HG02840 (cell line): ENCODE data around the gene PATL1.

ENCODE experiments used
- ATAC-seq: cut with Tn5 transposase; IDR thresholded peaks from one replicate; pipeline ENCODE4 v1.9.1; 2021; ENCODE audit warnings: mild to moderate bottlenecking, moderate library complexity, moderate number of reproducible peaks; ENCODE audit not compliant: unreplicated experiment, low FRiP score

PATL1 gene

DNA sequence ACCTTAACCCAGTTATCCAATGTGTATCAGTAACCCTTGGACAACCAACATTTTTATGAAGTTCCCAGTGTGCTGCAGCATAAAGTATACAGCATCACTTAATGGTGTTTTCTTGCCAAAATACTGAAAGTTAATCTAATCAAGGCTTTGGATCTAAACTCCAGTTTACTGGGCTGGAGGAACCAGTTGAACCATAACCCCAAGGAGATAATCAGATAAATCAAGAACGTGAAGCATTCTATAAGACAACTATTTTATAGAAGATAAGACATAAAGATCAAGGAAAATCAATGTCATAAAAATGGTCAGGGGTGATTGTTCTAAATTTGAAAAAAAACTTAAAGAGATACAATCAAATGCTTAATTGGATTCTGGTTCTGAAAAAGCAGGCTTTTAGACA, 51.0 kb downstream of the PATL1 start:
- ATAC-seq: no peak

DNA sequence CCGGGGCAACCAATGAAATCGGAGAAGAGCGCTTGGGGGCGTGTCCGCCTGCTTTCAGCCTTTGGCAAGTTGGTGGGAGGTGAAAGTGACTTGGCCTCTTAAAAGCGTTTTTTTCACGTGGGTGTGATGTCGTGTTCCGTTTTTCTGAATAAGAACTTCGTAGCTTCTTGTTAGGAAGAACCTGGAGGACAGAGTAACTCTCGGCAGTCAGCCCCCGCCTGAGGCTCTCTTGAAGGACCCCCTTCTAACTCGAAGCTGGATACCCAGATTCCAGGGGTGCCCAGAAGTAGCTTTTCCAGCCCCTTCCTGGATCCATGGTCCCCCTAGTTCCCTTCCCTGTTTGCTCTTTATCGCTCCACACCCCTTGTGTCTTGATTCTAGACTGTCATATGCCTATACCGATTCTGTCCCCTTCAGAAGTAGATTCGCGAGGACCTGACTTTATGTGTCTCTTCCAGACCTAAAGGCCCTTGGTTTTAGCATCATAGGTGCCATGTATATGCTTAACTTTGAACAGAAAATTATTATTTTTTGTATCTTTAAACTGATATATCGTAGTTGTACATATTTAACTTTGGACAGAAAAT, 52.3 kb downstream of the PATL1 start:
- no peak for ATAC-seq

DNA sequence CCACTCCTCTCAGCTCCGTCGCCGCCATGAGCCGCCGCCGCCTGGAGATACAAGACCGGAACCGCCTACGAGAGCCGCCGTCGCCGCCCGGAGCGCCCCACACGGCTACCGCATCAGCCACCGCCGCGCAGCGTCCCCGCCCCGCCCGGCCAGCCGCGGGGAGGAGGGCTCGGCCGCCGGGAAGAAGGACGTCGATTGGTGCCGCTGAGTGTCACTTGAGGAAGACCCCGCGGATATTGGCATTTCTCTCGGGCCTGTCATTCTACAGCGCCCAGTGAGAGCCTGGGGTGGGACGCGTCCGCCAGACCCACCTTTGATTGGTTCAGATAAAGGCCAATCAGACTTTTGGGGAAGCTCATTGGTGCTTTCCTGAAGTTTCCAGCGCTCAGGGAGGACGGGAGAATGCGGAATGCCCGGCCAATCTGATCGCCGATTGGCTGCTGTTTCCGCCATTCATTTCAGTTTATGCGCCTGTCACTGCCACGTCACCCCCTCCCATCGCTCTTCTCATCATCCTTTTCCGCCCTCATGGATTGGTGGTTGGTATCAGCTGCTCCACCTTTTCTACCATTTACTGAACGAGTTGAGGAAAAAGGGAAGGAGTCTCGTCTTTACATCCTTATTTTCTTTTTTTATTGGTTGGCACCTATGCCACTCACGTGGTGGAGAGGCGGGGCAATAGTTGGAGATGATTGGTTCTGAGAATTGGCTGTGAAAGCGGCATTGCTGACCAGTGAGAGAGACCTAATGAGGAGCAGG, 53.0 kb downstream of the PATL1 start, which contains the start of gene OSBP:
OSBP (minus strand) TSS at position 138 of the 759 bp plus-strand sequence; CDS start at position 28, 110 bp downstream.
- peak; percentile 82 for ATAC-seq

DNA sequence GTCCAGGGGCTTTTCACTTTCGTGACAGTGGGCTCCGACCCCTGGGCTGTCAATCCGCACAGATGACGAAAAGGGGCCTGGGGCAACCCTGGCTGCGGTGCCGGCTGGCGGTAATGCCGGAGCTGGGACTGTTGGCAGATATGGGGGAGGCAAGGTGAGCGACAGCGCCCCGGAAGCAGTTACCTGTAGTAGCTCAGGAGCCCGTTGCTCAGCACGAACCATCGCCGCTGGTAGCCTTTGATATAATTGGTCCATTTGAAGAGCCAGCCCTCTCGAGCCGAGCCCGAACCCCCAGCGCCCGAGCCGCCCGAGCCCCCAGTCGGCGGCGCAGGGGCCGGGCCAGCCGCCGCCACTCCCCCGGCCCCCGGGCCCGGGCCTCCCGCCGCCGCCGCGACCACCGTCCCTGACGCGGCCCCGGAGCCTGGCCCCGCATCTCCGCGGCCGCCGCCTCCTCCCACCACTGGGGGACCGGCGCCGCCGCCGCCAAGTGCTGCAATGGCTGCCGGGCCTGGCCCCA, 53.7 kb downstream of the PATL1 start:
- ATAC-seq: peak; percentile 14

DNA sequence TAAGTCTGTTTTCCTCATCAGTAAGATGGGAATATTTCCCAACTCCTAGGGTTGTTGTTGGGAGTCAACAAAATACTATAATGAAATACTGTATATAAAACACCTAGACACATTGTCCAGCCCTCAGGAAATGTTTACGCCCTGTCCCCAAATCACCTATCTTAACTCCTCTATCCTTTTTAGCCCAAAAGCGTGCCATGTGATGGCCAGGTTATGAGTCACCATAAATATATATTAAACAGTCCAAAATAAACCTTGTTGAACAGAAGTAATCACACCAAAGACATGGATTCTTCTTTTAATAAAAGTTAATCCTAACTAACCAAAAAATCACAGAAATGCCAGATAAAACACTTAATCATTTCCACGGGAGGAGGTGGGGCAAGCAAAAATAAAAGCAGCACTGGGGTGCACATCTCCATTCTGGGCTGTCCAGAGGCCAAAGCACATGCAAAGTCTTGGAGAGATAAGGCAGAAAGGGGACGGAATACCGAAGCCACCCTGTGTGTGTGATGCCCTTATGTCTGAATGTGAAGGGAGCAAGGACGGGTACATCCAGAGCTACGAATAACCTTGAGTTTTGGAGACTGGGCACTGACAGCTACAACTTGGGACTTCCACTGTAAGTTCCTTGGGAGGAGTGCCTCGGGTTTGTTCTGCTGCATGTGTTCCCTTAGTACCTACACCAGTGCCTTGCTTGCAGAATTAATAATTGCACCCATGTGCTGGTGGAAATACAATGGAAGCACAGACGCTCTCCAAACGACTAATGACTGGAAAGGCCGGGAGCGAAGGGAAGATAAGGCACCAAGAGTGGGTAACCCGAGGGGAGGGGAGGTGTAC, 54.3 kb downstream of the PATL1 start:
- ATAC-seq: no peak

DNA sequence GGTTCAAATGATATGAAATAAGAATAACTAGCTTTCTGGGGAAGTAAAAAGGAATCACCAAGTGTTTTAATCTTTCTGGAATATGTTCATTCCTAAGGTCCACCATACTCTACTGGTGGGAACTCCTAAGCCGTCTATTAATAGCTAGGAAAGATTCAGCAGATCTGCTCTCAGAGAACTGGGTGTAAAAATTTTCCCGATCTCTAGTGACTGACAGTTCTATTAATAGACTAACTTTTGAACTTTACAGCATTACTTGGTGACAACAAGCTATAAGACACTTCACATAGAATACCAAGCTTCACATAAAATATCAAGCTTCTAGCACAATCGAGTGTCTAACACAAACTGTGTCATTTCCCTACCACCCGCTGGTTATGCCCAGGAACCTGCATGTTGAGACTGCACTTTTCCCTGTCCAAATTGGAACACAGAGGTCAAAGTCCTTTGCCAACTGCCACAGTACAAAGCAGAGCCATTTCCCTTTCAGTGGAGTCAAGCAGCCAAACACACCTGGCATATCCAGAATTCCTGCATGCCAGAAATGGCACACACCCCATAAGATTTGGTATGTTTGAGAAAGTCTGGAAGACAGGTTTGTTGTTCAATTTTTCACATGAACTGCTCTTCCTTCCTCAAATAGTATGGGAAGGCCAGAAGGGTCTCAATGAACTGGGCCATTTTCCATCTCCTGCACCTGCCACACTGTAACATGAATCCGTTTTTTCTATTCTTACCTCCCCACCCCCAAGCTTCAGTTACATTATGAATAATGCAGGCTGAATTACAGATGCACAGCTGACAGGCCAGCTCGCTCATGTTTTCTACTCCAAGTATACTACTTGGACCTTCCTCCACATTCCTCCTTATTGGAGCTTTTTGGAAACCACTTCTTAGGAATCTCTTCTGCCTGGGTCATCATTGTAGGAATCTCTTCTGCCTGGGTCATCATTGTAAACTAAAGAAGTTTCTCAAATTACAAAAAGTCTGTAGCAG, 57.0 kb downstream of the PATL1 start:
- ATAC-seq: no peak

DNA sequence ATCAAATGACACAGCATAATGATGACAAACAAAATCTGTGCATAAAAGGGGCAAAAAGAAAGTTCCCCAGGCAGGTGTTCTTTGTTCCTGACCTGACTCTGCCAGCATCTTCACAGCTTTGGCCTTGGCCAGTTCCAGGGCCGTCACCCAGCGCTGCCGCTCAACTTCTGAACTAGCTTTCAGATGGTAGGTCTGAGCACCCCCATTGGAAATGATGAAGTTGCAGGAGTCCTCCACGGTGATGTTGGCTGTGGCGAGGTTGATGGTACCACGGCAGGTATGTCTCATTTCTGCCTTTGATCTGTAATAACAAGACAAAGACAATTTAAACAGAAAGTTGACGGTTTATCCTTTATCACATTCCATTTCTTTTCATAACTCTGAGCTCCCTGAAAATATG, 58.5 kb downstream of the PATL1 start:
- no peak for ATAC-seq

DNA sequence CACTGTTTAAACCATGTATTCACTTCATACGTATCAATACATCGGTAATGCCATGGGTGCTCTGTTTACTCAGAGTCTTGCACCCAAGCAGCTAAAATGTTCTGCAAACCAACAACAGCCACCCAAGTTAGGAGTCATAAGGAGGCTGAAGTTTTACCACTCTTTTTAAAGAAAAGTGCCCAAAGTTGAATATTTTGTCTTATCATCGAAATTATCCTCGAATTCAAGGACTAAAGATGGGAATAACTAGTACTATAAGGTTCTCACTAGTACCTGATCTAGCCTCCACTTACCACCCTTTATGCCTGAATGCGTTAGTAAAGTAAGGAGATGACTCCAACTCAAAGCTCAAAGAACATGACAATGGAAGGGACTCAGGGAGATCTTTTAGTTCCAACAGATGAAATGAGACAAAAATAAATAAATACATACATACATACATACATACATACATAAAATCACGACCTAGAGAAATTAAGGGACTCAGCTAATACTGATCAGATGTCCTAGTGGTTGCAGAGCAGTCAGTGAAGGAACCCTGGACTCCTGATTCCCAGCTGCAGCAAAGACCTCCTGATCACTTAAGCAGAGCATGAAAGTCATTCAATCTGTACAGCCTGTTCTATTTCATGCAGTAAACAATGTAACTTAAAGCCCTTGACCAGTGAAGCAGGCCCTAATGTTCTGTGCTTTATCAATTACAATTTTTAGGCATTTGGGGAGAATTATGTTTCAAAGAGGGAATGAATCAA, 61.0 kb downstream of the PATL1 start:
- ATAC-seq: no peak

DNA sequence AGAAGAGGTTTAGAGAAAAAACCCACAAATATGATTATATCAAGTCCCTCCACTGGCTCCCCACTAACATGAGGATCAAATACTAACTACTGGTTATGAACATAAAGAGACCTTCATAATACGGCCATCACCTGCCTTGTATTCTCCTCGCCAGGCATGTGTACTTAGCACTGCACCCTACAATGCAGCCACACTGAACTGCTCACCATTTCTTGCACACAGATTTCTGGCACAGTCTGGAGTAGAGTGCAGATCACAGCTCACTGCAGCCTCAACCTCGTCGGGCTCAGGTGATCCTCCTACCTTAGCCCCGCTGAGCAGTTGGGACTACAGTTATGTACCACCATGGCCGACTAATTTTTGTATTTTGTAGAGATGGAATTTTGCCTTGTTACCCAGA, 66.4 kb downstream of the PATL1 start:
- ATAC-seq: no peak

DNA sequence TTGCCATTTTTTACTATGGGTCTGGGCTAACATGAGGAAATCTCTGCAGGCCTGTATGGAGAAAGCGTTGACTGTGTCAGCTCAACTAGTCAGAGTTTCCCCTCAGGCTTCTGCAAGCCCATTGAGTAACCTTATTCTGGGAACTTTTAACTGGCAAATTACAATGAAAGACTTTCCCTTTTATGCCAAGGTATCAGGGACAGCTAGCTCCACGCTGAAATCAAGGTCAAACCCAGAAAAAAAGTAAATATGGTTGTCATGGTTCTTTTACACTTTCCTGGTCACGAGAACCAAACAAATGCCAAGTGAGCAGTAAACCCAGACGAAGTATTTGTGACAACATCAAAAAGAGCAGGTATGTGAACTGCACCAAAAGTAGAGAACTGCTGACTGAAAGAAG, 67.0 kb downstream of the PATL1 start:
- no peak for ATAC-seq

DNA sequence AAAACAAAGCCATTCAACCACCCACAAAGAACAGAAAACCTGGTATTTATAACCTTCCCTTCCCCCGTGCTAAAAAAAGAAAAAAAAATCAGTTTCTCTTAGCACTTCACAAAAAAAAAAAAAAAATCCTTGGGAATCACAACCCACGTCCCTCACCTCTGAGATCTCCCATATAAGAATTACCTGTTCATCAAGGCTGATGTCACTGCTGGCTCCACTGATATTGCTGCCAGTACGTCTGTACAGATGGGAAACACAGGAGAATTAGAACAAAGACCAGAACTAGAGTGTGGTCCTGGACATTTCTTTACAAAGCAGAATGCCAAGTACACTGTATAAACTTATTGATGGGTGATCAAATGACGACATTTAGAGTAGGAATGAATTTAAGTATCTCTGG, 68.2 kb downstream of the PATL1 start:
- ATAC-seq: no peak

DNA sequence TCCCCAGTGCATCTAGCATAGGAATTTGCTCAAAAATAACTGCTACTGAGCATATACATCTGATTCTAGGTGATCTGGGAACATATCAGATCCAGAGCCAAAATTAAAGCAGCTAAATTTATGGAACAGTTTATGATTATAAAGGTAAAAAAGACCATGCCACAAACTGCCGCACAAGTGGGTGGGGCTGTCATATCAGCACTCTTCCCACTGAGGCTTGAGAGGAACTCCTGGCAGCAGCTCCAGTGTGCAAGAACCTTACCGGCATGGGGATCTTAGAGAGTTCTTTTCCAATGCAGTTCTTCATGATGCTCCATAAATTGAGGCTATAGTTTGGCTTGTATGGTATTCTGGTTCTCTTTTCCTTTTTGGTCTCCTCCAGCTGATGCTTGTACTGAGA, 68.6 kb downstream of the PATL1 start:
- ATAC-seq: no peak

DNA sequence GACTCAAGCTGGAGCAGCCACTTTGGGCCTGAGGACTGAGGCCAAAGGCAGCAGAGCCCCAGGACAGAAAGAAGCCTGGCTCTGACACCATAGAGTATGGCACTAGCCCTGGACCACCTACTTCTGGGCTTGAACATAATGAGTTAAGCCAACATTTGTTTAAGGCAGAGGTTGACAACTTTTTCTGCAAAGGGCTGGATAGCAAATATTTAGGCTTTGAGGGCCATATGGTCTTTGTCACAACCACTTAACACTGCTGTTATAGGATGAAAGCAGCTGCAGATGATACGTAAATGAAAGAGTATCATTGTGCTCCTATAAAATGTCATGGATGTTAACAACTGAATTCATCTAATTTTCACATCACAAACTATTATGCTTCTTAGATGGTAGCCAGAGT, 69.9 kb downstream of the PATL1 start:
- no peak for ATAC-seq
